Neural crest cell (in vitro differentiated cells): ENCODE data around the gene TSHZ1. TPM values are rescaled to one million over a fixed set of nuclear protein-coding genes. Genes with fewer than 3 reads are reported as not detected.

Experiments
- DNase-seq: peaks from one replicate; pipeline ENCODE4 v3.0.0; 2021; ENCODE audit warnings: low read depth, mixed read lengths, low spot score
- H3K27ac Mint-ChIP-seq: one replicate; pipeline ENCODE4 v1.8.0; 2021; ENCODE audit warnings: mild to moderate bottlenecking, mixed read lengths; ENCODE audit not compliant: unreplicated experiment
- H3K27me3 Mint-ChIP-seq: 2 replicates; pipeline ENCODE4 v1.8.0; 2021; ENCODE audit warnings: low read depth, mild to moderate bottlenecking, mixed read lengths
- H3K36me3 Mint-ChIP-seq: 2 replicates; pipeline ENCODE4 v1.8.0; 2021; ENCODE audit warnings: low read depth, mild to moderate bottlenecking, mixed read lengths
- H3K4me1 Mint-ChIP-seq: 2 replicates; pipeline ENCODE4 v1.8.0; 2021; ENCODE audit warnings: mixed read lengths
- H3K4me3 Mint-ChIP-seq: one replicate; pipeline ENCODE4 v1.8.0; 2021; ENCODE audit warnings: mild to moderate bottlenecking, mixed read lengths
- H3K9me3 Mint-ChIP-seq: 2 replicates; pipeline ENCODE4 v1.8.0; 2021; ENCODE audit warnings: mixed read lengths
- total RNA-seq: library from RNA; stranded (reverse); gene quantifications from 2 replicates; pipeline ENCODE4 v1.2.1, GENCODE V29; 2021
- TF ChIP-seq, protein P1 (sequence below): fragments of 200-600 bp; sonication (generic); conservative IDR thresholded peaks from 2 replicates; pipeline ENCODE4 v1.5.0; 2021; ENCODE audit warnings: antibody characterized with exemption, mild to moderate bottlenecking

TSHZ1 gene
- total RNA-seq, 1 donor from 2014 or later, result 6.9 TPM

DNA sequence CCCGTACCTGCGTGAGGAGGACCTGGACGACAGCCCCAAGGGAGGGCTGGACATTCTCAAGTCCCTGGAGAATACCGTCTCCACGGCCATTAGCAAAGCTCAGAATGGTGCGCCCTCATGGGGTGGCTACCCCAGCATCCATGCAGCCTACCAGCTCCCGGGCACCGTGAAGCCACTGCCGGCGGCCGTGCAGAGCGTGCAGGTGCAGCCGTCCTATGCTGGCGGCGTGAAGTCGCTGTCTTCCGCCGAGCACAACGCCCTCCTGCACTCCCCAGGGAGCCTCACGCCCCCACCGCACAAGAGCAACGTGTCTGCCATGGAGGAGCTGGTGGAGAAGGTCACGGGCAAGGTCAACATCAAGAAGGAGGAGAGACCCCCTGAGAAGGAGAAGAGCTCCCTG, 76.4 kb downstream of the TSHZ1 start:
- Mint-ChIP-seq H3K4me1 (peaks cover 14% of the 10 kb centered on the region), H3K27me3 (no peaks in the 10 kb centered on the region), H3K27ac (no peak overlapping the region), H3K9me3 (no peaks in the 10 kb centered on the region), H3K36me3 (peaks cover 22% of the 10 kb centered on the region), H3K4me3 (no peak overlapping the region)
- no peak for DNase-seq
- TF ChIP-seq, protein P1, sequence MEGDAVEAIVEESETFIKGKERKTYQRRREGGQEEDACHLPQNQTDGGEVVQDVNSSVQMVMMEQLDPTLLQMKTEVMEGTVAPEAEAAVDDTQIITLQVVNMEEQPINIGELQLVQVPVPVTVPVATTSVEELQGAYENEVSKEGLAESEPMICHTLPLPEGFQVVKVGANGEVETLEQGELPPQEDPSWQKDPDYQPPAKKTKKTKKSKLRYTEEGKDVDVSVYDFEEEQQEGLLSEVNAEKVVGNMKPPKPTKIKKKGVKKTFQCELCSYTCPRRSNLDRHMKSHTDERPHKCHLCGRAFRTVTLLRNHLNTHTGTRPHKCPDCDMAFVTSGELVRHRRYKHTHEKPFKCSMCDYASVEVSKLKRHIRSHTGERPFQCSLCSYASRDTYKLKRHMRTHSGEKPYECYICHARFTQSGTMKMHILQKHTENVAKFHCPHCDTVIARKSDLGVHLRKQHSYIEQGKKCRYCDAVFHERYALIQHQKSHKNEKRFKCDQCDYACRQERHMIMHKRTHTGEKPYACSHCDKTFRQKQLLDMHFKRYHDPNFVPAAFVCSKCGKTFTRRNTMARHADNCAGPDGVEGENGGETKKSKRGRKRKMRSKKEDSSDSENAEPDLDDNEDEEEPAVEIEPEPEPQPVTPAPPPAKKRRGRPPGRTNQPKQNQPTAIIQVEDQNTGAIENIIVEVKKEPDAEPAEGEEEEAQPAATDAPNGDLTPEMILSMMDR, result no peak

GRCh38 chr18:75287700-75288099, 77.1 kb downstream of the TSHZ1 start:
- peaks cover 22% of the 10 kb centered on the region for H3K36me3 Mint-ChIP-seq

GRCh38 chr18:75289761-75290160, 79.2 kb downstream of the TSHZ1 start:
- no peaks in the 10 kb centered on the region for H3K27me3 Mint-ChIP-seq
- H3K27ac Mint-ChIP-seq, result no peak overlapping the region
- H3K36me3 Mint-ChIP-seq, result peaks cover 20% of the 10 kb centered on the region

More at GRCh38 chr18:75287700-75288099, 77.1 kb downstream of the TSHZ1 start:
- Mint-ChIP-seq H3K27ac (no peak overlapping the region), H3K27me3 (no peaks in the 10 kb centered on the region), H3K4me1 (peaks cover 14% of the 10 kb centered on the region), H3K9me3 (no peaks in the 10 kb centered on the region), H3K4me3 (no peak overlapping the region)
- TF ChIP-seq, protein P1, result no peak
- no peak for DNase-seq

DNA sequence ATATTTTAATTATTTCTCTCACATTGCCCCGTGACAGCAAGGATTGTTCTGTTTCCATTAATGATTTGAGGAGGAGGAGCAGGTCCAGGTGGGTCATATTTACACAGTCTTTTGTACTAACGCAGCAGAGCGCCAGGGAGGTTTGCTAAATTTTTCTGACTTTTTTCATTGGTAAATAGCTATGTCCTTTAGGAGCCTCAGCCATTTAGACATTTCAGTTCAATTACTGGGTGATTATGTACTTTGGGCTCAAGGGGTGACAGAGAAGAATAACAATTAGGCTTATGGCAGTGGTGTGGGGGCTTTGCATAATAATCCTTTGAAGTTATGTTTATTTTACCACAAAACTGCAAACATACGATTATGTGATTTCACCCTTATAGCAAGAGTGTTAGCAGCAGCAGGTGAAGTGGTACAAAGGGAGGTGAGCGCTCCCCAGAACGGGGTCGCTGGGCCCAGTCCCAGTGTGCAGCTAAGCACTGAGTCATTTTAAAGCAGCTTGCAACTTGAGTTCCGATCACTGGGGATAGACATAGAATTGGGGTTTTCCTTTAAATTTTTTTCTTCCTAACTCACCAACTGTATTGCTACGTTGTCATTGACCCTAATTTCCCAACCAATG, 80.3 kb downstream of the TSHZ1 start:
- Mint-ChIP-seq H3K4me1 (peaks cover 14% of the 10 kb centered on the region), H3K4me3 (no peak overlapping the region), H3K36me3 (peaks cover 14% of the 10 kb centered on the region), H3K27ac (no peak overlapping the region), H3K27me3 (no peaks in the 10 kb centered on the region), H3K9me3 (no peaks in the 10 kb centered on the region)
- TF ChIP-seq, protein P1, result no peak
- DNase-seq, result no peak

More at GRCh38 chr18:75289761-75290160, 79.2 kb downstream of the TSHZ1 start:
- DNase-seq, result no peak
- Mint-ChIP-seq H3K9me3 (no peaks in the 10 kb centered on the region), H3K4me1 (peaks cover 14% of the 10 kb centered on the region), H3K4me3 (no peak overlapping the region)
- TF ChIP-seq, protein P1, result no peak

DNA sequence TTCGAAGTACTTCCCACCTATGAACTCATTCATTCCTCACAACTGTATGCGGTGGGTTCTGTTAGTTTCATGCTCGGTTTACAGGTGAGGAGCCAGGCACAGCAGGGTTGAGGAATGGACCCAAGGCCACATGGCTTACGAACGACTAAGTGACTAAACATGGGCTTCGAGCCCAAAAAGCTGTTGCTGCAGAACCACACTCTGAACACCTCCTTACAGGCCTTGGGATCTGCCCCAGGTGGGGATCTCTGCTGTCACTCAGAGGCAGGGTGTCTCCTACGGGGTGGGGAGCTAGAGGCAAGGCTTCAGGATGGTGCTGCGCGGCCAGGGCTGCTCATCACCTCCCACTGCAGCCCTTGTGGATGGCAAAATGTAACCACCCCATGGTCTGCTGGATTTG, 80.9 kb downstream of the TSHZ1 start:
- DNase-seq, result no peak
- Mint-ChIP-seq H3K4me3 (no peak overlapping the region), H3K4me1 (peaks cover 15% of the 10 kb centered on the region), H3K9me3 (no peaks in the 10 kb centered on the region), H3K36me3 (peaks cover 11% of the 10 kb centered on the region), H3K27me3 (peaks cover under 1% of the 10 kb centered on the region), H3K27ac (no peak overlapping the region)
- TF ChIP-seq, protein P1, result no peak
